ENCODE data around the gene CTNNA1.

DNA sequence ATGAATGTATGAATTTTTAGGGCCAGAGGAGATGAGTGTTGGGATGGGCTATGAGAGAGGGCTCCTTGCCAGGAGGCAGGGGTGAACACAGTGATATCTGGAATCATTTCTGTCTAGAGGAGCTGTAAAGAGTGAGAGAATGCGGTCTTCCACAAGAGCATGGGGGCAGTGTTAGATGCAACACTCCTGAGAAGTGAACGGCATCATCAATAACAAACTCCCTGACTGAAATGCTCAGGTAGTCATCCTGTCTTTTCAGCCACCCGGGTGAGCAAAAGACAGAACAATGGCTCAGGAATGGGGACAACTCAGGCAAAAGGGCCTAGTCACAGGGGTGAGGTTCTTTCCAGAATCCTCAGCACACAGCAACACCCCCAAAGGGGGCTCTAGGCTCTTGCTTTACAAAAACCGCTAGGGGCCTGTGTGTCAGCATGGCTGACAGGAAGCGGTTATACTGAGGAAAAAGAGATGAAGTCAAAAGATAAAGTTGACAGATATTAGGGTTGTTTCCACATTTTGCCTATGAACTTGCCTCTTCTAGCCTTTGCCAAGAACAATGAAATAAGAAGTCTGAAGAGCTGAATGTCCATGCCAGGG is 226.6 kb downstream of the CTNNA1 start:
- TF ChIP-seq, protein P1, sequence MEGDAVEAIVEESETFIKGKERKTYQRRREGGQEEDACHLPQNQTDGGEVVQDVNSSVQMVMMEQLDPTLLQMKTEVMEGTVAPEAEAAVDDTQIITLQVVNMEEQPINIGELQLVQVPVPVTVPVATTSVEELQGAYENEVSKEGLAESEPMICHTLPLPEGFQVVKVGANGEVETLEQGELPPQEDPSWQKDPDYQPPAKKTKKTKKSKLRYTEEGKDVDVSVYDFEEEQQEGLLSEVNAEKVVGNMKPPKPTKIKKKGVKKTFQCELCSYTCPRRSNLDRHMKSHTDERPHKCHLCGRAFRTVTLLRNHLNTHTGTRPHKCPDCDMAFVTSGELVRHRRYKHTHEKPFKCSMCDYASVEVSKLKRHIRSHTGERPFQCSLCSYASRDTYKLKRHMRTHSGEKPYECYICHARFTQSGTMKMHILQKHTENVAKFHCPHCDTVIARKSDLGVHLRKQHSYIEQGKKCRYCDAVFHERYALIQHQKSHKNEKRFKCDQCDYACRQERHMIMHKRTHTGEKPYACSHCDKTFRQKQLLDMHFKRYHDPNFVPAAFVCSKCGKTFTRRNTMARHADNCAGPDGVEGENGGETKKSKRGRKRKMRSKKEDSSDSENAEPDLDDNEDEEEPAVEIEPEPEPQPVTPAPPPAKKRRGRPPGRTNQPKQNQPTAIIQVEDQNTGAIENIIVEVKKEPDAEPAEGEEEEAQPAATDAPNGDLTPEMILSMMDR (IDR thresholded peaks at IDR 0.05; ENCODE audit: extremely low read depth in 1 of 2, insufficient read depth in 1 of 2, low read depth in 1 of 2, low read length in 2 of 2) = no peak
- no peak for TF ChIP-seq POLR2A (IDR thresholded peaks at IDR 0.05; ENCODE audit: low read depth, low read length)
- TF ChIP-seq FOS (IDR thresholded peaks at IDR 0.05; ENCODE audit: borderline replicate concordance, insufficient read depth, low read length) = no peak
- no peak for TF ChIP-seq EZH2 (IDR thresholded peaks at IDR 0.05; ENCODE audit: borderline replicate concordance, low read depth, low read length, severe bottlenecking)
- TF ChIP-seq POLR2AphosphoS5 (IDR thresholded peaks at IDR 0.05; ENCODE audit: insufficient read depth, low read depth, low read length) = no peak

Measured in endothelial cell of umbilical vein (primary cell).